ENCODE measurements around the gene ZIK1.

ZIK1 gene

DNA sequence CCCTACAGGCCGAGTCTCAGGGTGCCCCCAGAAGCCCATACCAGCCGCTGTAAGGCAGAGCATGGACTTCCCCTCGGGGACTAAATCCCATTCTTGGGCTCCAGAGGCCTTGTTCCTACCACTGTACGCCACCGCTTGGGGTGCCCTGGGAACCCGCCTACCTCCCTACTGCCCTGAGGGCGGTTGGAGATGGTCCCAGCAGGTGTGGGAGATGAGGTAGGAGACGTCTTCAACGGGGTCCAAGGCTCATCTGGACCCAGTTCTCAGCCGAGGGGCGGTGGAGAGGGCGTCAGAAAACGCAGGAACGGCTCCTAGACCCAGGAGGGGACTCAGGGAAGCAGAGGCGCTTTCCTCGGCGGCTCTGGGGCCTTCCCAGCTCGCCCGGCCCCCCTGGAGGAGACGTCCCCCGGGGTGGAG, 833 bp upstream of the ZIK1 start:
- TF ChIP-seq, protein P1, sequence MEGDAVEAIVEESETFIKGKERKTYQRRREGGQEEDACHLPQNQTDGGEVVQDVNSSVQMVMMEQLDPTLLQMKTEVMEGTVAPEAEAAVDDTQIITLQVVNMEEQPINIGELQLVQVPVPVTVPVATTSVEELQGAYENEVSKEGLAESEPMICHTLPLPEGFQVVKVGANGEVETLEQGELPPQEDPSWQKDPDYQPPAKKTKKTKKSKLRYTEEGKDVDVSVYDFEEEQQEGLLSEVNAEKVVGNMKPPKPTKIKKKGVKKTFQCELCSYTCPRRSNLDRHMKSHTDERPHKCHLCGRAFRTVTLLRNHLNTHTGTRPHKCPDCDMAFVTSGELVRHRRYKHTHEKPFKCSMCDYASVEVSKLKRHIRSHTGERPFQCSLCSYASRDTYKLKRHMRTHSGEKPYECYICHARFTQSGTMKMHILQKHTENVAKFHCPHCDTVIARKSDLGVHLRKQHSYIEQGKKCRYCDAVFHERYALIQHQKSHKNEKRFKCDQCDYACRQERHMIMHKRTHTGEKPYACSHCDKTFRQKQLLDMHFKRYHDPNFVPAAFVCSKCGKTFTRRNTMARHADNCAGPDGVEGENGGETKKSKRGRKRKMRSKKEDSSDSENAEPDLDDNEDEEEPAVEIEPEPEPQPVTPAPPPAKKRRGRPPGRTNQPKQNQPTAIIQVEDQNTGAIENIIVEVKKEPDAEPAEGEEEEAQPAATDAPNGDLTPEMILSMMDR (IDR thresholded peaks at IDR 0.05; ENCODE audit: insufficient read depth, low read length, poor library complexity, severe bottlenecking), result no peak
- no peak for DNase-seq (ENCODE audit: extremely low read depth, insufficient read length)
- no peak overlapping the region; the same call in 1 of the 2 replicates for H3K4me3 ChIP-seq (replicated peaks; ENCODE audit: low read depth, low read length)
- no peaks in the 10 kb centered on the region for H3K27me3 ChIP-seq (replicated peaks; ENCODE audit: control insufficient read depth, insufficient read depth, low read length)
- H3K36me3 ChIP-seq (ENCODE audit: control insufficient read depth, insufficient read depth, low read length), result no peaks in the 10 kb centered on the region

DNA sequence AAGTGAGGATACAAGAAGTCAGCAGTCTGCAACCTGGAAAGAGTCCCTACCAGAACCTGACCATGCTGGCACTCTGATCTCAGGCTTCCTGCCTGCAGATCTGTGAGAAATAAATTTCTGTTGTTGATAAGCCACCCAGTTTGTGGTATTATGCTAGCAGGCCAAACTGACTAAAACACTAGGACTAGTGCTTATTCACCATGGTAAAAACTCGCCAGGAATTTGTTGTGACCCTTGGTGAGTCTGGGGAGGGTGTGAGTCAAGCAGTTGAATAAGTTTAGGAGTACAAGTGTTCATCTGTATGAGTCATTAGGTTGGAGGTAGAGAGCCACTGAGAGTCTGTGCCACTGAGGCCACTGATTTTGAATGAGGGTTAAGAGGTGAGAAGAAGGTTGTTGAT, 3.6 kb downstream of the ZIK1 start:
- no peak overlapping the region for H3K4me3 ChIP-seq (replicated peaks; ENCODE audit: low read depth, low read length)
- DNase-seq (ENCODE audit: extremely low read depth, insufficient read length), result no peak
- TF ChIP-seq, protein P1 (IDR thresholded peaks at IDR 0.05; ENCODE audit: insufficient read depth, low read length, poor library complexity, severe bottlenecking), result no peak
- H3K27me3 ChIP-seq (replicated peaks; ENCODE audit: control insufficient read depth, insufficient read depth, low read length), result no peaks in the 10 kb centered on the region
- H3K36me3 ChIP-seq (ENCODE audit: control insufficient read depth, insufficient read depth, low read length), result peaks cover 2% of the 10 kb centered on the region

DNA sequence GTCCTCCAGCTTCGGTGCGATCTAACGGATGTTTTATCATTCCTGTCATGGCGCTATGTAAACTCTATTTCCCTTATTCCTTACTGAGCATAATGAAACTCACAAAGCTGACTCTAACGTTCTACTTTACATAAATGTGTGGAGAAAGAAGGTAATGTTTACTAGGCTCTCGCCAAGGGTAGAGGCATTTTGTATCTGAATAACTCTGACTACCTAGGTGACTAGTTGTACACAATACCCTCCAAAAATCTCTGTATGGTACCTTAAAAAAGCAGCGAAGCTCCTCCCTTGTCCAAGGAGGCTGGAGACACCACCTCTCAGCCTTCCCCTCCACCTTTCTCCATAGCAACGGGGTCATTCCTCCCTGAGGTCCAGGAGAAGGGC, 15.4 kb downstream of the ZIK1 start:
- Histone ChIP-seq H3K4me3 (replicated peaks; ENCODE audit: low read depth, low read length) (peak overlapping the region; percentile 94), H3K27me3 (replicated peaks; ENCODE audit: control insufficient read depth, insufficient read depth, low read length) (no peaks in the 10 kb centered on the region), H3K36me3 (ENCODE audit: control insufficient read depth, insufficient read depth, low read length) (peaks cover 3% of the 10 kb centered on the region)
- no peak for DNase-seq (ENCODE audit: extremely low read depth, insufficient read length)
- TF ChIP-seq, protein P1 (IDR thresholded peaks at IDR 0.05; ENCODE audit: insufficient read depth, low read length, poor library complexity, severe bottlenecking), result no peak

DNA sequence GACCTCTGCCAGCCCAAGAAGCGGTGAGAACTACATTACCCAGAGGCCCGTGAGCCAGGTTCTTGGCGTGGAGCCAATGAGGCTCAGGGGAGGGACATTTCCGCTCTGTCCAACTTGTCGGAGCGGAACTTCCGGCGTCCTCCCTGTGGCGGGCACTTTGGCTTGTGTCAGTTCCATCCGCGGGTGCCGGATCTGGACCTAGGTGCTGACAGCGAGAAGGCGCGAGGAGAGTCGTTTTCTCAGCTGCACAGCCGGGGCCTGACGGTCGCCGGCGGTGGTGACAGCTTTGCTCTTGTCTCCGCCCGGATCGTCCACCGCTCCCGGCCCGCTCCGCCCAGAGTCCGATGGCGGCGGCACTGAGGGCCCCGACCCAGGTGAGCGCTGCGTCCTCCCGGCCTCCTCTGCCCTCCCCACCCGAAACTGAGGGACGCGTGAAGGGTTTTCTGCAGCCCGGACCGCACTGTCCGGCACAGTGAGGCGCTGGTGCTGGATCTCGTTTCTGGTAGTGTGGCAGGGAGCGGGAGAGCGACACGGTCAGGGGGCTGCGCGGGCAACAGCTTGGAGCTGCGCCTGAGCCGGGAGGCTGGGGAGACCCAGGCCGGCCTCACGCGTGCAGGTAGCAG, 15.9 kb downstream of the ZIK1 start, which contains the start of gene ZNF530:
TSS of gene ZNF530 (plus strand) at position 125 of the 623 bp plus-strand sequence. CDS start 4,461 bp downstream, outside the sequence.
- peak; percentile 81 for DNase-seq (ENCODE audit: extremely low read depth, insufficient read length)
- TF ChIP-seq, protein P1 (IDR thresholded peaks at IDR 0.05; ENCODE audit: insufficient read depth, low read length, poor library complexity, severe bottlenecking), result no peak
- Histone ChIP-seq H3K4me3 (replicated peaks; ENCODE audit: low read depth, low read length) (peak within 1 kb of the TSS; percentile 94), H3K27me3 (replicated peaks; ENCODE audit: control insufficient read depth, insufficient read depth, low read length) (no peaks in the 10 kb centered on the region), H3K36me3 (ENCODE audit: control insufficient read depth, insufficient read depth, low read length) (peaks cover 3% of the 10 kb centered on the region)

DNA sequence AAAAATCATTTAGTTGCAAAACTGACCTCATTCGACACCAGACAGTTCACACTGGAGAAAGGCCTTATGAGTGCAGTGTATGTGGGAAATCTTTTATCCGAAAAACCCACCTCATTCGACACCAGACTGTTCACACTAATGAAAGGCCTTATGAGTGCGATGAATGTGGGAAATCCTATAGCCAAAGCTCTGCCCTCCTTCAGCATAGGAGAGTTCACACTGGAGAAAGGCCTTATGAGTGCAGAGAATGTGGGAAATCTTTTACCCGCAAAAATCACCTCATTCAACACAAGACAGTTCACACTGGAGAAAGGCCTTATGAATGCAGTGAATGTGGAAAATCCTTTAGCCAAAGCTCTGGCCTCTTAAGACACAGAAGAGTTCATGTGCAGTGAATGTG, 23.0 kb downstream of the ZIK1 start:
- TF ChIP-seq, protein P1 (IDR thresholded peaks at IDR 0.05; ENCODE audit: insufficient read depth, low read length, poor library complexity, severe bottlenecking), result no peak
- no peak for DNase-seq (ENCODE audit: extremely low read depth, insufficient read length)
- Histone ChIP-seq H3K4me3 (replicated peaks; ENCODE audit: low read depth, low read length) (no peak overlapping the region), H3K27me3 (replicated peaks; ENCODE audit: control insufficient read depth, insufficient read depth, low read length) (no peaks in the 10 kb centered on the region), H3K36me3 (ENCODE audit: control insufficient read depth, insufficient read depth, low read length) (peaks cover 17% of the 10 kb centered on the region)

DNA sequence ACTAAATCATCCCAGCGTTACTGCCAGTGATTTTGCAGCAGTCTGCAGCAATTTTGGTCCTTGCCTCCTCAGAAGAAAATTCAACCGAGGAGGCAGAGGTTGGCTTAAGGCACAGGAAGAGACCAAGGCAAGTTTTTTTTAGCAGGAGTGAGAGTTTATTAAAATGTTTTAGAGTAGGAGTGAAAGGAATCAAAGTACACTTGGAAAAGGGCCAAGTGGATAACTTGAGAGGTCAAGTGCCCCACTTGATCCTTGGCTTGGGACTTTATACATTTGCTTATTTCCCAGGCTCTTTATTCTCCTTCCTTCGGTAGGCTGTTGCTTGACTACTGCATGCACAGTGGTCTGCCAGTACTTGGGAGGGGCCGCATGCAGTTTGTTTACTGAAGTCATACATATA, 27.2 kb downstream of the ZIK1 start:
- no peak for DNase-seq (ENCODE audit: extremely low read depth, insufficient read length)
- H3K4me3 ChIP-seq (replicated peaks; ENCODE audit: low read depth, low read length), result no peak overlapping the region
- TF ChIP-seq, protein P1 (IDR thresholded peaks at IDR 0.05; ENCODE audit: insufficient read depth, low read length, poor library complexity, severe bottlenecking), result no peak
- H3K27me3 ChIP-seq (replicated peaks; ENCODE audit: control insufficient read depth, insufficient read depth, low read length), result no peaks in the 10 kb centered on the region
- H3K36me3 ChIP-seq (ENCODE audit: control insufficient read depth, insufficient read depth, low read length), result peaks cover 13% of the 10 kb centered on the region

Measured in GM06990 (cell line).